Liver (tissue), 9 donors: ENCODE measurements around the gene FDX1. TPM values are rescaled to one million over a fixed set of nuclear protein-coding genes. Genes with fewer than 3 reads are reported as not detected.

Experiments used
- DNase-seq: peaks from one replicate; pipeline ENCODE4 v3.0.0-alpha.2; 2017; ENCODE audit warnings: low spot score
- H3K27ac ChIP-seq, 2 donors: one replicate each; pipeline ENCODE4 v1.7.0; 2013; ENCODE audit warnings: inconsistent platforms in 2 of 2, low read length in 2 of 2, control low read depth in 1 of 2, low read depth in 1 of 2, mild to moderate bottlenecking in 1 of 2
- H3K27me3 ChIP-seq, 4 donors: one replicate each; pipeline versions ENCODE4 v1.6.1 to v1.7.0; 2013; ENCODE audit warnings: low read length in 3 of 4, inconsistent platforms in 1 of 4, mild to moderate bottlenecking in 1 of 4, moderate library complexity in 1 of 4; ENCODE audit not compliant: control insufficient read depth in 4 of 4, insufficient read depth in 4 of 4
- H3K36me3 ChIP-seq, 4 donors: one replicate each; pipeline versions ENCODE4 v1.6.1 to v1.7.0; 2013; ENCODE audit warnings: low read length in 3 of 4, mild to moderate bottlenecking in 3 of 4, low read depth in 1 of 4, moderate library complexity in 1 of 4; ENCODE audit not compliant: control insufficient read depth in 4 of 4, insufficient read depth in 3 of 4
- H3K4me1 ChIP-seq, 4 donors: one replicate each; pipeline versions ENCODE4 v1.6.1 to v1.7.0; 2013; ENCODE audit warnings: low read length in 3 of 4, mild to moderate bottlenecking in 3 of 4, moderate library complexity in 1 of 4; ENCODE audit not compliant: control insufficient read depth in 4 of 4, insufficient read depth in 4 of 4
- H3K4me3 ChIP-seq, 3 donors: one replicate each; pipeline versions ENCODE4 v1.6.1 to v1.7.0; 2013; ENCODE audit warnings: low read length in 3 of 3, control low read depth in 1 of 3, low read depth in 1 of 3, mild to moderate bottlenecking in 1 of 3
- H3K9ac ChIP-seq, 2 donors: one replicate each; pipeline ENCODE4 v1.7.0; 2013; ENCODE audit warnings: low read length in 2 of 2, mild to moderate bottlenecking in 2 of 2, moderate library complexity in 2 of 2, control low read depth in 1 of 2, low read depth in 1 of 2
- H3K9me3 ChIP-seq, 4 donors: one replicate each; pipeline versions ENCODE4 v1.6.1 to v1.7.0; 2013; ENCODE audit warnings: low read length in 3 of 4; ENCODE audit not compliant: control insufficient read depth in 4 of 4
- CTCF ChIP-seq: fragments of 150-350 bp; IDR thresholded peaks from 2 replicates; pipeline ENCODE4 v1.5.1; 2017; ENCODE audit warnings: improper control_type of control experiment, low read depth, low read length; ENCODE audit not compliant: missing input control
- EGR1 ChIP-seq, 2 donors: IDR thresholded peaks; 2 replicates each; pipeline ENCODE4 v1.6.1; 2016 to 2018; ENCODE audit warnings: antibody characterized with exemption in 2 of 2, low read depth in 2 of 2
- FOXA1 ChIP-seq: IDR thresholded peaks from 2 replicates; pipeline ENCODE4 v1.6.1; 2016; ENCODE audit warnings: antibody characterized with exemption
- FOXA2 ChIP-seq: IDR thresholded peaks from 2 replicates; pipeline ENCODE4 v1.6.1; 2016; ENCODE audit warnings: antibody characterized with exemption
- GABPA ChIP-seq, 2 donors: IDR thresholded peaks in 1 of 2; conservative IDR thresholded peaks in 1 of 2; 2 replicates each; pipeline ENCODE4 v1.6.1; 2016; ENCODE audit warnings: antibody characterized with exemption in 2 of 2, mild to moderate bottlenecking in 1 of 2, moderate library complexity in 1 of 2
- HNF4A ChIP-seq, 2 donors: conservative IDR thresholded peaks; 2 replicates each; pipeline ENCODE4 v1.6.1; 2016; ENCODE audit warnings: antibody characterized with exemption in 2 of 2, mild to moderate bottlenecking in 2 of 2
- HNF4G ChIP-seq: IDR thresholded peaks from 2 replicates; pipeline ENCODE4 v1.6.1; 2016; ENCODE audit warnings: antibody characterized with exemption
- JUND ChIP-seq, 2 donors: IDR thresholded peaks; 2 replicates each; pipeline ENCODE4 v1.6.1; 2016; ENCODE audit warnings: antibody characterized with exemption in 2 of 2
- NR2F2 ChIP-seq: IDR thresholded peaks from 2 replicates; pipeline ENCODE4 v1.6.1; 2016; ENCODE audit warnings: antibody characterized with exemption
- RAD21 ChIP-seq, 2 donors: IDR thresholded peaks; 2 replicates each; pipeline ENCODE4 v1.6.1; 2016; ENCODE audit warnings: antibody characterized with exemption in 2 of 2, mild to moderate bottlenecking in 2 of 2
- RXRA ChIP-seq, 2 donors: IDR thresholded peaks; 2 replicates each; pipeline ENCODE4 v1.6.1; 2017 to 2018; ENCODE audit warnings: antibody characterized with exemption in 2 of 2, mild to moderate bottlenecking in 1 of 2
- SP1 ChIP-seq: IDR thresholded peaks from 2 replicates; pipeline ENCODE4 v1.6.1; 2018; ENCODE audit warnings: antibody characterized with exemption, mild to moderate bottlenecking
- TAF1 ChIP-seq: conservative IDR thresholded peaks from 2 replicates; pipeline ENCODE4 v1.6.1; 2016; ENCODE audit warnings: antibody characterized with exemption, mild to moderate bottlenecking
- YY1 ChIP-seq: IDR thresholded peaks from 2 replicates; pipeline ENCODE4 v1.6.1; 2016; ENCODE audit warnings: antibody characterized with exemption, mild to moderate bottlenecking
- ZBTB33 ChIP-seq: IDR thresholded peaks from 2 replicates; pipeline ENCODE4 v1.6.1; 2016; ENCODE audit warnings: antibody characterized with exemption
- WGBS: extraction: QIAGEN DNeasy Blood & Tissue Kit; methylation state at CpG from one replicate; pipeline ENCODE4 v1.1.7; 2013; 5-methylcytosine and 5-hydroxymethylcytosine counted together
- polyA plus RNA-seq, 2 donors: library from polyadenylated mRNA; stranded (reverse) in 1 of 2; unstranded in 1 of 2; fragments of 200-250 nt in 1 of 2; fragments of >200 nt in 1 of 2; fragmentation: Nextera tagmentation in 1 of 2; extraction: Ambion mirVana in 1 of 2; gene quantifications; one replicate each; pipeline versions ENCODE4 v1.2.1 to v1.2.3, GENCODE V29; 2013 to 2015
- total RNA-seq, 2 donors: library from RNA; depleted of rRNA; stranded (reverse); fragments of >200 nt; gene quantifications; one replicate each; pipeline ENCODE4 v1.2.3, GENCODE V29; 2014
- TF ChIP-seq, protein P1 (sequence below): IDR thresholded peaks from 2 replicates; pipeline ENCODE4 v1.6.1; 2016; ENCODE audit warnings: antibody characterized with exemption, mild to moderate bottlenecking
- TF ChIP-seq, protein P2 (sequence below): IDR thresholded peaks from 2 replicates; pipeline ENCODE4 v1.6.1; 2016; ENCODE audit warnings: antibody characterized with exemption
- TF ChIP-seq, protein P3 (sequence below): IDR thresholded peaks from 2 replicates; pipeline ENCODE4 v1.6.1; 2016; ENCODE audit warnings: antibody characterized with exemption
- donor health status: healthy.
- donor health status: healthy.
- donor health status: healthy.
- donor health status: healthy.
- donor health status: healthy.

FDX1 gene
- total and polyA plus RNA-seq, 4 donors = 6.8 to 28.8 (median 17.1) TPM

DNA sequence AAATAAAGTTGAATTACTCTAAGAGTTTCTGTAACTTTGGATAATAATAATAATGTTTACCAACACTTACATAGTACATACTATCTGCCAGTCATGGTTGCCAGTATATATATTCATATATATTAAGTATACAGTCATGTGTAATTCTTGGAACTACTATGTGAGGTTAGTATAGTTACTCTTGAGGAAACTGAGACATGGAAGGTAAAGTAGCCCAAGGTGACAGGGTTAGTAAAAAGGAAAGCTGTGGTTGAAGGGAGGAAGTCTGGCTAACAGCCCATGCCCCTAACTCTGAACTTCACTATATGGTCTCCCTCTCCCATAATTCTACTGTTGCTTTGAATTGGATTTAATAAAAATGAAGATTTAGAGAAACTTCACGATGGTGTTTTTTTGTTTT lies 24.9 kb downstream of the FDX1 start:
- H3K9ac ChIP-seq = no peak overlapping the region
- H3K36me3 ChIP-seq = peaks cover 0 to 12% (median 4%) of the 10 kb centered on the region in 4 donors
- H3K27ac ChIP-seq = no peak overlapping the region
- no peak overlapping the region for H3K4me3 ChIP-seq
- WGBS = 46% methylated on average over 1 of the region's 1 CpG
- no peaks in the 10 kb centered on the region for H3K9me3 ChIP-seq
- TF ChIP-seq FOXA2 = no peak
- TF ChIP-seq RXRA (IDR thresholded peaks at IDR 0.05) = no peak
- no peak for TF ChIP-seq TAF1
- TF ChIP-seq NR2F2 = no peak
- TF ChIP-seq GABPA (IDR thresholded peaks at IDR 0.05 in 1 of 2, conservative IDR thresholded peaks at IDR 0.05 in 1 of 2) = no peak
- TF ChIP-seq EGR1 (IDR thresholded peaks at IDR 0.05; ENCODE audit: low read depth in 2 of 2) = no peak
- H3K4me1 ChIP-seq = no peaks in the 10 kb centered on the region
- no peak for DNase-seq
- H3K27me3 ChIP-seq = no peaks in the 10 kb centered on the region

DNA sequence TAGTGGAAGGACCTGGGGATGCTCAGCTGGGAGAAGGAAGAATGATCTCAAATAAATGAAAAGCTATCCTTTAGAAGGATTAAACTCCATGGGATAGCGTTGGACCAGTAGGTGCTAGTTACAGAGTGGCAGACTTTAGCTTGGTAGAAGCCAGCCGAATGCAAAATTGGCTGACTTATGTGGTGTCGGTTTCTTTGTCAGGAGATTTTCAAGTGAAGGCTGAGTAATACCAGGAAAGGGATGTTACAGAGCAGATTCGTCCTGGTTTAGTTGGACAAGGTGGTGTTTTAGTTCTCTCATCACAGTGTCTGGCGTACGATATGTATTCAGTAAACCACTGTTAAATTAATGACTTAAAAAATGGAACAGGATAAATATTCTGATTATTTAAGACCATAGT lies 26.0 kb downstream of the FDX1 start:
- Histone ChIP-seq H3K27me3 (no peaks in the 10 kb centered on the region), H3K9me3 (no peaks in the 10 kb centered on the region), H3K9ac (no peak overlapping the region), H3K36me3 (peaks cover 0 to 18% (median 10%) of the 10 kb centered on the region in 4 donors), H3K27ac (no peak overlapping the region), H3K4me3 (no peak overlapping the region), H3K4me1 (no peaks in the 10 kb centered on the region)
- no peak for TF ChIP-seq HNF4A (conservative IDR thresholded peaks at IDR 0.05)
- no peak for TF ChIP-seq YY1
- TF ChIP-seq EGR1 (IDR thresholded peaks at IDR 0.05; ENCODE audit: low read depth in 2 of 2) = no peak
- no peak for TF ChIP-seq FOXA1
- no peak for TF ChIP-seq RAD21 (IDR thresholded peaks at IDR 0.05)
- no peak for TF ChIP-seq NR2F2
- no peak for TF ChIP-seq CTCF
- TF ChIP-seq FOXA2 = no peak
- no peak for TF ChIP-seq RXRA (IDR thresholded peaks at IDR 0.05)
- no peak for TF ChIP-seq HNF4G
- no peak for TF ChIP-seq GABPA (IDR thresholded peaks at IDR 0.05 in 1 of 2, conservative IDR thresholded peaks at IDR 0.05 in 1 of 2)
- no peak for TF ChIP-seq SP1
- TF ChIP-seq, protein P1, sequence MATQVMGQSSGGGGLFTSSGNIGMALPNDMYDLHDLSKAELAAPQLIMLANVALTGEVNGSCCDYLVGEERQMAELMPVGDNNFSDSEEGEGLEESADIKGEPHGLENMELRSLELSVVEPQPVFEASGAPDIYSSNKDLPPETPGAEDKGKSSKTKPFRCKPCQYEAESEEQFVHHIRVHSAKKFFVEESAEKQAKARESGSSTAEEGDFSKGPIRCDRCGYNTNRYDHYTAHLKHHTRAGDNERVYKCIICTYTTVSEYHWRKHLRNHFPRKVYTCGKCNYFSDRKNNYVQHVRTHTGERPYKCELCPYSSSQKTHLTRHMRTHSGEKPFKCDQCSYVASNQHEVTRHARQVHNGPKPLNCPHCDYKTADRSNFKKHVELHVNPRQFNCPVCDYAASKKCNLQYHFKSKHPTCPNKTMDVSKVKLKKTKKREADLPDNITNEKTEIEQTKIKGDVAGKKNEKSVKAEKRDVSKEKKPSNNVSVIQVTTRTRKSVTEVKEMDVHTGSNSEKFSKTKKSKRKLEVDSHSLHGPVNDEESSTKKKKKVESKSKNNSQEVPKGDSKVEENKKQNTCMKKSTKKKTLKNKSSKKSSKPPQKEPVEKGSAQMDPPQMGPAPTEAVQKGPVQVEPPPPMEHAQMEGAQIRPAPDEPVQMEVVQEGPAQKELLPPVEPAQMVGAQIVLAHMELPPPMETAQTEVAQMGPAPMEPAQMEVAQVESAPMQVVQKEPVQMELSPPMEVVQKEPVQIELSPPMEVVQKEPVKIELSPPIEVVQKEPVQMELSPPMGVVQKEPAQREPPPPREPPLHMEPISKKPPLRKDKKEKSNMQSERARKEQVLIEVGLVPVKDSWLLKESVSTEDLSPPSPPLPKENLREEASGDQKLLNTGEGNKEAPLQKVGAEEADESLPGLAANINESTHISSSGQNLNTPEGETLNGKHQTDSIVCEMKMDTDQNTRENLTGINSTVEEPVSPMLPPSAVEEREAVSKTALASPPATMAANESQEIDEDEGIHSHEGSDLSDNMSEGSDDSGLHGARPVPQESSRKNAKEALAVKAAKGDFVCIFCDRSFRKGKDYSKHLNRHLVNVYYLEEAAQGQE = no peak
- TF ChIP-seq, protein P2, sequence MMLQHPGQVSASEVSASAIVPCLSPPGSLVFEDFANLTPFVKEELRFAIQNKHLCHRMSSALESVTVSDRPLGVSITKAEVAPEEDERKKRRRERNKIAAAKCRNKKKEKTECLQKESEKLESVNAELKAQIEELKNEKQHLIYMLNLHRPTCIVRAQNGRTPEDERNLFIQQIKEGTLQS = no peak
- no peak for TF ChIP-seq TAF1
- no peak for TF ChIP-seq ZBTB33
- no peak for TF ChIP-seq JUND (IDR thresholded peaks at IDR 0.05)
- TF ChIP-seq, protein P3, sequence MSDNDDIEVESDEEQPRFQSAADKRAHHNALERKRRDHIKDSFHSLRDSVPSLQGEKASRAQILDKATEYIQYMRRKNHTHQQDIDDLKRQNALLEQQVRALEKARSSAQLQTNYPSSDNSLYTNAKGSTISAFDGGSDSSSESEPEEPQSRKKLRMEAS = no peak
- DNase-seq = no peak
- WGBS = 88% methylated on average over 6 of the region's 6 CpGs
